GM23248 (cell line): ENCODE data around the gene NOS1.

ENCODE experiments used
- EZH2 ChIP-seq: fragments of 200-600 bp; sonication (generic); IDR thresholded peaks from 2 replicates; pipeline ENCODE4 v1.6.1; 2018; ENCODE audit warnings: antibody characterized with exemption, mild to moderate bottlenecking; ENCODE audit not compliant: insufficient read depth, poor library complexity, severe bottlenecking
- EZH2phosphoT487 ChIP-seq: fragments of 200-600 bp; sonication (generic); IDR thresholded peaks from 2 replicates; pipeline ENCODE4 v1.6.1; 2018; ENCODE audit warnings: antibody characterized with exemption, moderate library complexity, mild to moderate bottlenecking, low read depth; ENCODE audit not compliant: insufficient read depth

- TF ChIP-seq EZH2 (no peak), EZH2phosphoT487 (no peak)
Observed at GRCh38 chr12:117190210-117190781, 171.1 kb downstream of the NOS1 start, which contains the start of gene FBXO21.
